ENCODE data around the gene ACSS2. TPM values are rescaled to one million over a fixed set of nuclear protein-coding genes. Genes with fewer than 3 reads are reported as not detected.

ACSS2 gene
- total RNA-seq, 1 donor from 2014 or later, result 25.0 TPM

- no peaks in the 10 kb centered on the region for H3K4me1 Mint-ChIP-seq
- Histone ChIP-seq H3K4me3 (no peak overlapping the region), H3K36me3 (no peaks in the 10 kb centered on the region), H3K4me2 (no peak overlapping the region), H3K4me1 (no peaks in the 10 kb centered on the region), H4K20me1 (ENCODE audit: low read depth) (no peaks in the 10 kb centered on the region), H3K9ac (no peak overlapping the region), H3K27ac (no peak overlapping the region), H3K27me3 (no peaks in the 10 kb centered on the region), H2AFZ (replicated peaks) (no peak overlapping the region), H3F3A (ENCODE audit: low read depth) (no peaks in the 10 kb centered on the region), H3K79me2 (ENCODE audit: low read depth) (no peaks in the 10 kb centered on the region), H3K9me3 (ENCODE audit: low read depth) (no peaks in the 10 kb centered on the region)
- no peaks in the 10 kb centered on the region for H3K27me3 Mint-ChIP-seq (ENCODE audit: insufficient read depth, low read depth)
- peaks cover 15% of the 10 kb centered on the region for H3K36me3 Mint-ChIP-seq
- TF ChIP-seq CTCF (IDR thresholded peaks at IDR 0.05) (no peak), EZH2phosphoT487 (IDR thresholded peaks at IDR 0.05) (no peak), EZH2 (IDR thresholded peaks at IDR 0.05) (no peak)
- H3K27ac Mint-ChIP-seq, result no peak overlapping the region
- H3K4me3 Mint-ChIP-seq, result no peak overlapping the region
- no peaks in the 10 kb centered on the region for H3K9me3 Mint-ChIP-seq
- no peak for DNase-seq (ENCODE audit: low spot score)
These were observed 27.8 kb upstream of the ACSS2 start for GRCh38 chr20:34848597-34848996.

DNA sequence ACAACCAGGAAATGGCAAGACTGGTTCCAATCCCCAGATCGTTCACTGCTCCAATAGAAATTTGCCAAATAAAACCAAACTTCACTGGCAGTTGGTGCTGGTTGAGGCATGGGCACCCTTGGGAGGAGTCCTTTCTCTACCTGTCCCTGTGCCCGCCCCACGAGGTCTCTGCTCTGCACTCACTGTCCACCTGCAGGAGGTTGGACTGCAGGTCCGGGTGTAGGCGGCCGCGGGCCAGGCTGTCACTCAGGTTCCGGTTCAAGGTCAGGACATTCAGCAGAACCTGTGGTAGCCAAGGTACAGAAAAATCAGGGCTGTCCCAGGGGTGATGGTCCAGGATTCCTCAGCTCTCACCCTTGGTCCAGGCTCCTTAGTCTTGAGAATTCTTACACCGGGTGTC lies 26.6 kb upstream of the ACSS2 start:
- H3K36me3 ChIP-seq, result no peaks in the 10 kb centered on the region
- no peaks in the 10 kb centered on the region for H3K27me3 Mint-ChIP-seq (ENCODE audit: insufficient read depth, low read depth)
- TF ChIP-seq EZH2 (IDR thresholded peaks at IDR 0.05) (no peak), EZH2phosphoT487 (IDR thresholded peaks at IDR 0.05) (no peak), CTCF (IDR thresholded peaks at IDR 0.05) (no peak)

DNA sequence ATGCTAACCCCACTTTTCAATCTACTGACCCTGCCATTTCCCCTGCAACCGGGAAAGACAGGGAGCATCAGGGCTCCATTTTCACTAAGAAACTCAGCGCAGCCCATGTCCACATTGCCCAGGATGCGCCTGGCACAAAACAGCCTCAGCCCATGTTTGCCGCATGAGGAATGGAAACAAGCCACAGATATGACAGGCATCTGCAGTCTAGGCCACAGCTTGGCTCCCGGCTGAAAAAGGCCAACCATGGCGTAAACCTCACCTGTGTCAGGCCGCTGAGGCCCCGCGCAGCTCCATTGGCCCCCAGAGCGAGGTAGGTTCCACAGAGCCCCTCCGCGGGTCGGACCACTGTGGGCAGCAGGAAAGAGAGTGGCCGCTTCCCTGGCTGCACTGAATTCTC lies 25.4 kb upstream of the ACSS2 start:
- no peak for DNase-seq (ENCODE audit: low spot score)
- H3K27ac Mint-ChIP-seq, result no peak overlapping the region
- Histone ChIP-seq H3K4me2 (no peak overlapping the region), H3K27ac (no peak overlapping the region), H3K9ac (no peak overlapping the region), H3K4me3 (no peak overlapping the region), H3K79me2 (ENCODE audit: low read depth) (no peaks in the 10 kb centered on the region), H3F3A (ENCODE audit: low read depth) (no peaks in the 10 kb centered on the region), H3K4me1 (no peaks in the 10 kb centered on the region), H4K20me1 (ENCODE audit: low read depth) (no peaks in the 10 kb centered on the region), H3K27me3 (no peaks in the 10 kb centered on the region), H2AFZ (replicated peaks) (no peak overlapping the region), H3K36me3 (no peaks in the 10 kb centered on the region), H3K9me3 (ENCODE audit: low read depth) (no peaks in the 10 kb centered on the region)
- H3K27me3 Mint-ChIP-seq (ENCODE audit: insufficient read depth, low read depth), result no peaks in the 10 kb centered on the region
- no peaks in the 10 kb centered on the region for H3K4me1 Mint-ChIP-seq
- H3K9me3 Mint-ChIP-seq, result no peaks in the 10 kb centered on the region
- no peak overlapping the region for H3K4me3 Mint-ChIP-seq
- H3K36me3 Mint-ChIP-seq, result peaks cover 19% of the 10 kb centered on the region
- TF ChIP-seq EZH2phosphoT487 (IDR thresholded peaks at IDR 0.05) (no peak), CTCF (IDR thresholded peaks at IDR 0.05) (no peak), EZH2 (IDR thresholded peaks at IDR 0.05) (no peak)

More for the DNA sequence above, 26.6 kb upstream of the ACSS2 start:
- no peaks in the 10 kb centered on the region for H3K27me3 ChIP-seq
- H3F3A ChIP-seq (ENCODE audit: low read depth), result no peaks in the 10 kb centered on the region
- Mint-ChIP-seq H3K4me3 (no peak overlapping the region), H3K36me3 (peaks cover 15% of the 10 kb centered on the region), H3K4me1 (no peaks in the 10 kb centered on the region), H3K9me3 (no peaks in the 10 kb centered on the region), H3K27ac (no peak overlapping the region)
- H3K4me3 ChIP-seq, result no peak overlapping the region
- no peak overlapping the region for H3K27ac ChIP-seq
- no peaks in the 10 kb centered on the region for H4K20me1 ChIP-seq (ENCODE audit: low read depth)
- no peak overlapping the region for H3K9ac ChIP-seq
- no peaks in the 10 kb centered on the region for H3K9me3 ChIP-seq (ENCODE audit: low read depth)
- H2AFZ ChIP-seq (replicated peaks), result no peak overlapping the region
- no peaks in the 10 kb centered on the region for H3K4me1 ChIP-seq
- H3K4me2 ChIP-seq, result no peak overlapping the region
- H3K79me2 ChIP-seq (ENCODE audit: low read depth), result no peaks in the 10 kb centered on the region
- no peak for DNase-seq (ENCODE audit: low spot score)
